Putamen (tissue), 1 donor: ENCODE data around the gene SEMA6D.
"Not testable (repeated sequence)": the region's sequence is repeated elsewhere in the genome, so short reads cannot be mapped to it uniquely, and the experiment has no call there.

Source experiments
- DNase-seq: peaks from one replicate; pipeline ENCODE4 v3.0.0-alpha.2; 2016; ENCODE audit warnings: low spot score

SEMA6D gene

DNA sequence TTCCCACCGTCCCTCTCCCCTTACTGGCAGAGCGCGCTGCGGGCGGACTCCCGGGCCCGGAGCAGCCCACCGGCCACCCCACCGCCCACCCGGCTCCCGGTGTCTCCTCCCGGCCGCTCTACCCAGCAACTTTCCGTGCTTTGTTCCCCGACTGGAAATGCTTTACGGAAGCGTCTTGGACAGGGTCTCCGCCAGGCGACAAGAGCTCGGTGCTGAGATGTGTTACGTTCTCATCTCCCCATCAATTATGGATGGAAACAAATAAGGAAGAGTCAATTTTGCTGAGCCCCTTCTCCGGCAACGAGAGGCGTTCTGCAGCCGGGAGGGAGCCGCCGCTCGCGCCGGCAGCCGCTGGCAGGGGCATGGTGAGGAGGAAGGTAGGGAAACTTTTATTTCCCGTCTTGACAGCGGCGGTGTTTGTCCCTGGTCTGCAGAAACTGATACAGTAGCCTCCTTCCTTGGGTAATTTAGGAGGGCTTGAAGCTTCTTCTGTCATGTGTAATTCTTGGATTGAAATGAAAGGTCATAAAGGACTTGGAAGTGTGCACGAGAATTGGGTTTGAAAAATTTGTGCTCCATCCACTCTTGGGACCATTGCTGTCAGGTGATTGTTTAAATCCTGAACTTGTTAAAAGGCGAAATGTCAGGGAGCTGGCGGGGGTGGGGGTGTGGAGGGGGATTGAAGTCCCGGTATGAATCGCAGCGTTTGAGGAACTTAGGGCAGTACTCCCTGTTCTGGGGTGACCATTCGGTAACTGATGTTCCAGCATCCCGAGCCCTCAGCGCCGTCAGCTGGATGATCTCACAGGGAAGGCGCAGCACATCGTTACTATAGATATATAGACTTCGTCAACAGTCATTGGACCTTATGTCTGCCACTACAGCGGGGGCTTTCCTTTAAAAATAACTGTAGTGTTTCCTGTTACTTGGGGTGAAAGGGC, 1.5 kb downstream of the SEMA6D start:
- DNase-seq = no peak

DNA sequence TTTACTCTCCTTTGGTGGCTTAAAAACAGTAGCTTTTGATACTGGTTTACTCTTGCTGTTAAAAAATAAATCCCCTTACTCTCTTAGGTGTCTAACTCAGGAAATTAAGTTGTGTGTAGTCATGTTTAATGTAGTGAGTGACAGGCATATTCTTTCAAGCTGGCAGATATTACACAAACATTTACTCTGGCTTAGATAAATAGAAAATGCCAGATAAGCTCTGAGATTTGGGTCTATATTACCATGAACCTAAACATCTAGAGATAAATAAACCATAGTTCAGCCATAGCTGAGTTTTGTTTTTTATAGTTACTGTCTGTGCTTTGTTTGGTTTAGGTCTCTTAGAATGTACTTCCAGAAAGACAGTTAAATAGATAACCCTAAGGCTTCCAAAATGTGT, 2.4 kb downstream of the SEMA6D start:
- no peak for DNase-seq

DNA sequence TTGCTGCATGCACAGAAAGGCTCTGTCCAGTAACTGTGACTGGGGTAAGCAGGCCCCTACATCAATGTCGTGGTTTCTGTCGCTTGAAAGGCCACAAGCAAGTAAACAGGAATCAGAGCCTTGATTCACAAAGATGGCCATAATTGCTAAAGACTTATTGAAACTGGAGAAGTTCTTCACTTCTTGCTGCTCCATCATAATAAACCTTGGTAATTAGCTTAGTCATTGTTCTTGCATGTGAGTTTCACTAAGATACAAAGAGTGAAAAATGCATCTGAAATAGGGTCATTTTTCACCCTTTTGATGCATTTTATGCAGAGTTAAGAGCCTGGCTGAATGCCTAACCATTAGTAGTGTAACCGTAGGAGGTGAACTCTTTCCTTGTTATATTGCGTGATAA, 3.2 kb downstream of the SEMA6D start:
- DNase-seq = no peak

DNA sequence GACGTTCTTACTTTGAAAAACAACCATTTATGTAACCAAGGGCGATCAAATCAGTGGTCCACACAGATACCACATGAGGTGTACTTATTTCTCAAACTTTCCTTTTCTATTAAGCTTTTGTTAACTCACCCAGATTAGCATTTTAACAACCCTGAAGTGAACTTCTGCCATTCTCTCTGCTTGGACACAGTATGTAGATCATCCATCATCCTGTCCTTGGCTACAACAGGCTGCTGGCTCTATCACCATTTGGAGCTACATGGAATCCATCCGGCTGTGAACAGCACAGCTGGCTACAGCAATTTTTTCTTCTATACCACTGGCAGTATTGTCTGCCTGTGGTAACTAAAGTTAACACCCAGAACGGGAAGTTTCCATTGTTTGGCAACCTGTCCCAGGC, 4.4 kb downstream of the SEMA6D start:
- DNase-seq = no peak

DNA sequence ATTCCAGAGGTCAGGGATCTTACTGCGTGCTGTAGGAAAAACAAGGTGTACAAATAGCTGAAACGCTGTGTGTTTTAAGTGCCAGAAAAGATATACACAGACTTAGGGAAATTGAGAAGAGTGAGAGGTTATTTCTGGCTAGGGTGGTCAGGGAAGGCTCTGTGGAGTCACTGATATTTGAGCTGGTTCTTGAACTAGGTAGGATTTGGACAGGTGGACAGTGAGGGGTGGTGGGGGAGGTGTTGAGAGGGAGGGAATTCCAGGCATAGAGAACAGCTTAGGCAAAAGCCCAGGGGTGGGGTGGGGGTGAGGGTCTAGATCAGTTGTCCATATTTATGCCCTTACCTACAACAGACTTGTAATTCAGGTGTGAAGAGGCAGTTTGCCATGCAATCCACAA, 7.0 kb downstream of the SEMA6D start:
- no peak for DNase-seq

DNA sequence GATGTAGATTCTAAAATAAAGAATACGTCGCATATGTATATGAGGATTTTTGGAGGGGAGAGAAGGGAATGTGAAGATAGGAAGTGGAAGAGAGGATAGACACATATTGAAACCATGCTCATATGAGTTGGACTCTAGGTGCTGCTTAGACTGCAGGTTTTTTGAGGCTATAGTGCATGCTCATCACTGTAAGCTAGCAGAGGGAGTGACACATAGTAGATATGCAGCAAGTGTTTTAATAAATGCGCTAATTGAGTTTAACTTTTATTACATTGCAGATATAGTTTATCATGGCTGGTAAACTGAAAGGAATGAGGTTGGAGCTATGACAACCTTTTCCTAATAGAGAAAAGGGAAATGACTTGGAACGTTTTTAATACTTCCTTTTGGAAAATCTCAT, 7.7 kb downstream of the SEMA6D start:
- no peak for DNase-seq

DNA sequence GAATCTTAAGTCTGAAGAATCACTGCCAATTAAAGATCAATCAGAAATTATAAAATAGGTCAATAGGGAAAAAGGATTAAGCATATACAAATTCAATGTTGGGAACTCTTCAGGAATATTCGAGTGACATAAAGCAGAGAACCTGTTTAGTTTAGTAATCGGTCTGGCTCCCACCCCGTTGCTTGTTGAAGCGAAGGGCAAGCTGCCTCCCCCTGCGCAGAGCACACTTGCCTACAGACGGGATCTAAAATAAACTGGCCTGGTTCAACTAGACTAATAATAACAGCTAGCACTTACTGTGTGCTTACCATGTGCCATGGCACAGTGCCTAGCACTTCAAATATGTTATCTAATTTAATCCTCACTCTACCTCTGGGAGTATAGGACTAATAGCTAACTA, 8.6 kb downstream of the SEMA6D start:
- DNase-seq = no peak

DNA sequence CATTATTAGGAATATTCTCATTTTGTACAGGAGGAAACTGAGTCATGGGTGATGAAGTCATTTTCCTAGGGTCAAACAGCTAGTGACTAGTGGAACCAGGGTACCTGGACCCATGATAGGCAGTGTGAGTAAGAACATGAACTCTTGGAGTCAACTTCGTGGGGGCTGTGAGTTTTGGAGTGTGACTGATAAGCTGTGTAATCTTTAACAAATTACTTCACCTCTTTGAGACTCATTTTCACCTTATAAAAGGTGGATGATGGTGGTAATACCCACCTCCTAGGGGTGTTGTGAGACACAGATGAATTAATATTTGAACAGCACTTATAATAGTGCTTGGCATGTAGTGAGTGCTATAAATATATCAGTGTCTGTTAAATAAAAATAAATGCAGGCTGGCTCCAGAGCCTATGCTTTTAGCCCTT, 9.1 kb downstream of the SEMA6D start:
- DNase-seq = no peak

DNA sequence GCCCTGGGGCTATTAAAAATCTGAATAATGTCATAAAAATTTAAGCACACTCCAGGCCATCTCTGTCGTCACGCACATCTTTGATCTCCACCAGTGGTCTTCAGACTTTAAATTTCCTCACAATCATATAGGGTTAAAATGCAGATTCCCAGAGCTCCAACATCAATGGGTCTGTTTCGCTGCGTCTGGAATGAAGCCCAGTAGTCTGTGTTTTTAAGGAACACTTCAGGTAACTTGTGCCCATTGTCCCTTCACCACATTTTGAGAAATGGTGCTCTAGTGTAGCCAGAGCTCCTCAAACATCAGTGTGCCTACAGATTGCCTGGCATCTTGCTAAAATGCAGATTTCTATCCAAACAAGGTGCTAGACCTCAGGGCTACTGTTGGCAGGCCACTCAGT, 9.8 kb downstream of the SEMA6D start:
- DNase-seq = no peak

DNA sequence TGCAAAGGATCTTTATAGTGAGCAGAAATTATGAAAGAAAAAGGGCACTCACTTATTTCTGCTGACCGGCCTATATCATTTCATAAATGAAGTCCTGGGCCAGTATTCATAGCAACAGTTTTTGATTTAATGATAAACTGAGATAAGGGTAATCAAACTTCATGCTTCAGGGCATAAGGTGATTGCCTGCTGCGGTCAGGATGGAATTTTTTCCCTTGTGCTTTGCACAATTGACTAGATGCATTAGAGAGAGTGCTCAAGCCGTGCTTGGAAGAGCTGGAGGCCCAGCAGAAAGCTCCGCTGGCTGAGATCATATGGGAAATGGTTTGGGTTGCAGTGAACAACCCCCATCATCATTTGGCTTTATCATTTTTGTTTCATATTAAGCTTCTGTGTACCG, 10.4 kb downstream of the SEMA6D start:
- DNase-seq = no peak

DNA sequence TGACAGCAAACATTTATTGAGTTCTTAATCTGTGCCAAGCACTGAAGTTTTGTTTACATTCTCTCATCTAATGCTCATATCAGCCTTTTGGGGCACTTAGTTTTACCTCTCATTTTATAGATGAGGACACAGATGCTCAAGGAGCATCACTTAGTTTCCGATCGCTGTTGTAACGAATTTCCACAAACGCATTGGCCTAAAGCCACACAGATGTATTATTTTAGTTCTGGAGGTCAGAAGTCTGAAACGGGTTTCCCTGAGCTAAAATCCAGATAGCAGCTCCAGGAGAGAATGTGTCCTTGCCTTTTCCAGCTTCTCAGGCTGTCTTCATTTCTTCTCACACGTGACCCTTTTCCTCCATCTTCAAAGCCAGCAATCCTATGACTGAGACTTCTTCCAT, 11.1 kb downstream of the SEMA6D start:
- DNase-seq = no peak

DNA sequence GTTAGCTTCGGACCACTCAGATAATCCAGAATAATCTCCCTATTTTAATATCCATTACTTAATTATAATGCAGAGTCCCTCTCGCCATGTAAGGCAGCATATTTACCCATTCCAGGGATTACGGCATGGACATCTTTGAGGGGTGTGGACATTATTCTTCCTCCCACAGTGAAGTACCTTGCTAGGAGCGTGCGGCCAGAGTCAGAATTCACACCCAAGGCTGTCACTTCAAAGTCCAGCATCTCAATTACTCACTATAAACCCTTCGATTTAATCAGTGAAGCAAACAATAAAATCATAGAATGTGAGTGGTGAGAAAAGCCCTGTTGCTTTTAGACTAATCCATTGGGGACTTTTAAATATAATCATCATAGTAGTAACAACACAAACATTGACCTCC, 11.6 kb downstream of the SEMA6D start:
- no peak for DNase-seq

DNA sequence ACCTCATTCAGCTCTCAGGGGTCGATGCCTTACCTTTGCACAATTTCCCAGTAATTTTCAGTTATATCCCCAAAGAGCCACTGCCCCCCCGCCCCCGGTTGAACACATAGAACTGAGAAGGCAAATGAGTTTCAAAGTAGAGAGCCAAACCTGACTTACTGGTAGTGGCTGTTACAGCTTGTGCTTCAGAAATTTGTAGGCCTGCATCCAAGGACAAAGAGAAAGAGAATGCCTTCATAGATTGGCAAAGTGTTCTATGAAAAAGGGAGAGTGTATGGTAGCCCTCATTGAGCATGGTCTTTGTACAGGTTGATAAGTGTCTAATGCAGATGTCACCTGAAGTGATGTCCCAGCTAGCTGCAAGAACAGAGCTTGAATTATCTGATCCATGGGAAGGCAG, 13.9 kb downstream of the SEMA6D start:
- no peak for DNase-seq

DNA sequence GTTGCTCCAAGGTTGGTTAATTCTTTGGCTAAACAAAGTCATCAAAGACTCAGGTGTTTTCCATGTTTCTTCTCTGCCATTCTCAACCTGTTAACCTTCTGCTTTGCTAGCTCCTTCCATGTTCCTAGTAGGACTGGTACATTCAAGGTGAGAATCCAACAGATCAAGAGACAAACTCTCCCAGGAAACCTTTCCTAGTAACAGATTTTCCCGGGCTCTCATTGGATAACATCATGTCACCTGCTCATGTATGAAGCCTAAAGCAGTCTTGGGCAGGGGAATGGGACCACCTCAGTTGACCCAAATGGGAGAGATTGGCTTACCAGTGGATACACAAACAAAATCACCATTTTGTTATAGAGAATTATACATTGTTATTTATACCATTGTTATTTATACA, 14.9 kb downstream of the SEMA6D start:
- DNase-seq = no peak

DNA sequence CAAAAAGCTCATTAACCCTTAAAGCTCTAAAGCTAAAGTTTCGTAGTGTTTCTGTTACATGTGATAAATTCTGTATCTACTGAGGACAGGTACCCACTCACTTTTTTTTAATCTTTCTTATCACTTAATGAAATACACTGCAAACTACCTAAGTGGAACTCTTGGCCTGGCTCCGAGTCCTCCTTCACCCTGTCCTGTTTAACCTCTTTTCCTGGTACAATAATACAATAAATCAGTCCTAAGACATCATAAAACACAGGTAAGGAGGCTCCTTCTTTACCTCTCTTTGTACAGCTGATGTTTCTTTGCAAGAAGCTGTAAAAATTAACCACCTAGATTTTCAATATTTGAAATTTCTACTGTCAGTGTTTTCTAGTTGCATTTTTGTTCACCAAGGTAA, 15.8 kb downstream of the SEMA6D start:
- no peak for DNase-seq

DNA sequence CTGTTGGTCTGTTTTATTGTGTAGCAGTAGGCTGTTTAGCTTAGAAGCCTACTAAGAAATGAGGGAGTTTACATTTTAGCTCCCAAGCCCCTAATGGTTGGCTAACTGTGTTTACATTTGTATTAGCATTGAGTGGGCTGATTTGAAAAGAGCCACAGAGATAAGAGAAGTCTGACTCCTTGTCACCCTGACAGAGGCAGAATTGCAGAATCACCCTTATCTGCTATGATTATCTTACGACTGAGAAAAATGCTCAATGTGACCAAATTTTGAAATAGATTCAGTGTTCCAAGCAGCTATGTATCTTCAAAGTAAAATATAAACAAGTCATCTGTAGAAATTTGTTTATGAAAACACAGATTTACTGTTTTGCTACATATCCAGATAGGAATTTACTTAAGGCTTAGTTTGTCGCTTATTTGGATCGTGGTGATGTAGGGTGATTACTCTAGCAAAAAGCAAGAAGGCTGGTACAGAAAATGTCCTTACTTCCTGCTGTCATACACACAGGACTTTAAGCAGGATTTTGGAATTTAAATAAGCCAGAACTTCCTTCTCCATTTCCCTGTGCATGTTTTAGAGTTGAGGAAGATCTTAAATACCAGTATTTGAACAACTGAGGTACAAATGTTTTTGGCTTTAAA, 19.0 kb downstream of the SEMA6D start:
- DNase-seq = no peak

DNA sequence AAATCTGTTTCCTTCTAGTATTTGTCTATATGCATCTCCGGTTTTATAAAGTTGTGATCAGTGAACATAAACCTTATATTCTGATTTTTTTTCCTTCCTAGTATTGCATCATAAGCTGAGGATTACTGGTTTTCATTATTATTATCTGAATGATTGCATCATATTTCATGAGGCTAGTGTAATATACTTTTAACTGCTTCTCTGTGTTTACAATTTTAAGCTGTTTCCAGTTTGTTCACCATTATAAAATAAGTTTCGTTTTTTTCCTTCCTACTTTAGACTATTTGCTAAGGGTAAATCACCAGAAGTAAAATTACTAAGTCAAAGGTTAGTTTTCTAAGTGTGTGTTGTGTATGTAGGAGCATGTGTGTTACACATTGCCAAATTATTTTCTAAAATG, 20.2 kb downstream of the SEMA6D start:
- no peak for DNase-seq

DNA sequence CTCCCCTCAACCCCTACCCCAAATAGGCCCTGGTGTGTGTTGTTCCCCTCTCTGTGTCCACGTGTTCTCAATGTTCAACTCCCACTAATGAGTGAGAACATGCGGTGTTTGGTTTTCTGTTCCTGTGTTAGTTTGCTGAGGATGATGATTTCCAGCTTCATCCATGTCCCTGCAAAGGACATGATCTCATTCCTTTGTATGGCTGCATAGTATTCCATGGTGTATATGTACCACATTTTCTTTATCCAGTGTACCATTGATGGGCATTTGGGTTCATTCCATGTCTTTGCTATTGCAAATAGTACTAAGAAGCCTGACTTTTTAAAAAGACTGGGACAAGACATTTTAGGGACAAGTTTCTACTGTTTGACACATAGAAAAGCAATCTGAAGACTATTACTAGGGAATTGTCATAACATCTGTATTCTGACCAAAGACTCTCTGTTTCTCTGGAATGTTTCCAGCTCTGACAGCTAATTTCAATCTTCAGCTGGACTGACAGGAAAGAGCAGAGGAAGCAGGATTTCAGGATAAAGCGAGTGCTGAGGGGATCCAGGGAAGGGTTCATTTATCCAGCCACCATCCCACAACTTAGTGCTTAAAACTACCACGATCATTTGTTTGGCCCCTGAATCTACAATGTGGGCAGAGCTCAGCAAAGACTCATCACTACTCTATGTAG, 21.0 kb downstream of the SEMA6D start:
- not testable (repeated sequence) for DNase-seq

DNA sequence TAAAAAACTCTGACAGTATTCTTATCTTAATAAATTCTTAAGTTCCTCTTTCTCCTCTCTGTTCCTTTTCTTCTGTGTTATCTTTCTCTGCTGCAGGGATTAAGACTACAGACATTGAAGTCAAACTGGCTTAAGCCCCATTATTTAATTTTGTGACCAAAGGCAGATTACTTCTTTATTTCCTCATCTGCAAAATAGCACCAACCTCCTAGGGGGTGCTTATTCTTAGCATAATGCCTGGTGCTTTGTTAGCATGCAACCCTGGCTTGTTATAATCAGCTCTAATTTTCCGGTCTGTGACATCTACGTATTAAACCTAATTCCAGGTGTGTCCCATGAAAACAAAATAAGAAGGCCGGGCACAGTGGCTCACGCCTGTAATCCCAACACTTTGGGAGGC, 23.8 kb downstream of the SEMA6D start:
- DNase-seq = no peak

DNA sequence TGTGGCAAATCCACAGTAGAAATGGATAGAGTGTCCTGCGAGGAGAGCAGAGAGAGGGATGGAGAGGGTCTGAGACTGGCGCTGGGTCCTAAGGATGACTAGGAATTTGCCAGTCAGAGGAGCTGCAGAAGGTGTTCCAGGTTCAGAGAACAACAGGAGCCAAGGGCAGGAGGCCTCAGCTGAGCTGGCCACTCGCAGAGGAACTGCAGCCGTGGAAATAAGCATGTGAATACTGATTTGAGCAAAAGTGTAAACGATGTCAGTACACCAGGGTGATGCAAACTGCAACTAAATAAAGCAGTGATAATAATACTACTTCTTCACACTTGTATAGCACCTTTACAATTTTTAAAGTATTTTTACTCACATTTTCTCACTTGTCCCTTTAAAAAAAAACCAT, 24.6 kb downstream of the SEMA6D start:
- DNase-seq = no peak

DNA sequence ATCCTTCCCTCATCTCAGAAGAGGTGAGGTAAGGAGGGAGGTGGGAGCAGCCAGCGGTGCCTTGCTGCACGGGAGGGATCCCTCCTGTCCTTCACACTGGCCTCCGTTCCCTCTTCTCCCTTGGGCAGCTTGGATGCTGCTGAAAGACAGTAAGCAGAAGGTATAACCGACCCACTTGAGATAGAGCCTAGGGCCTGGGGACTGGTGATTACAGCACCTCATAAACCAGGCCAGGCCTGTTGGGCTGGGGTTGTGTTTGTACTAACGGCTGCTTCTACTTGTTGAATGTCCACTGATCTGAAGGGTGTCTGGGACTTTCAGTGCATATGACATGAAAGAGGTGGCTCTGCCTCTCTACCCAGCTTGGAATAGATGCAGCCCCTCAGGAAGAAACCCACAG, 25.0 kb downstream of the SEMA6D start:
- no peak for DNase-seq

DNA sequence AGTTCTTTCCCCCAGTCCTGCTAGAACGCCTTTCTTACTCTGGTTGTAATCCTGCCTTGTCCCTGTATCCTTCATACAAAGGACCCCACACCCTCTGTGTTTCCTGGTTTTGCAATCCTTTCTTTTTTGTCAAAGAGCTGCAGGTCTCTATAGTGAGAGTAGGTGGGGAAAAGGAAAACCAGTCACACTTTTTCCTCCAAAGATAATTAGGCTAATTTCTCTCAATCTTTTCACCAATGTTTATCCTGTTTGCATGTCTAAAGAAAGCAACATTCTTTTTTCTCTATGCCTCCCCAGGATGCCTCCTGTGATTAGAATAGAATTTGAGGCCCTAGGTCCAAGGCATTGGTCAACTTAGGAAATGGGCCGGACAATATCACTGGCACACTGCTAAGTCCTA, 25.4 kb downstream of the SEMA6D start:
- no peak for DNase-seq

DNA sequence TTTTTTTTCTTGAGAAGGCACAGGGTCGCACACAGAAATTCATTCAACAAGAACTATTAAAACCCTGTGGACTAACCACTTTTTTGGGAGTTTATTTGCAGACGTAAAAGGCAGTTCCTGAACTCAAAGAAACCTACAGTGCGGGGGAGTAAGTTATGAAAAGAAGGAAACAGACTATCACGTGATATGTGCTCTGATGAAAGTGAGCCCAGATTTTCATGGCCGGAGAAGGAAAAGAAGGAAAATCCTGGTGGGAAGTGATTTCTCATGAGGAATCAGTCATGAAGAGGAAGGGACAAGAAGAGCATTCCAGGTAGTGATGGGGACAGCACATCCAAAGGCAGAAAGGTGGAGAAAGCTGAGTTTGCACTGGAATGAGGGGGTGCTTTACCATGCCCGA, 26.1 kb downstream of the SEMA6D start:
- DNase-seq = no peak
